WTC11 (cell line): ENCODE results near the gene RFX3.

Experiments
- CREB1 ChIP-seq: sonication (generic); formaldehyde crosslinking; IDR thresholded peaks from 2 replicates; pipeline ENCODE4 v1.8.0; 2023; ENCODE audit warnings: mild to moderate bottlenecking, missing genetic modification reagents
- JAZF1 ChIP-seq: fragments of 250-450 bp; sonication (Bioruptor Pico); IDR thresholded peaks from 2 replicates; pipeline ENCODE4 v1.9.0; 2021; ENCODE audit warnings: moderate library complexity, mild to moderate bottlenecking, inconsistent platforms
- JUN ChIP-seq: sonication (generic); formaldehyde crosslinking; IDR thresholded peaks from 2 replicates; pipeline ENCODE4 v1.8.0; 2023; ENCODE audit warnings: mild to moderate bottlenecking, missing genetic modification reagents
- TEAD4 ChIP-seq: sonication (generic); formaldehyde crosslinking; IDR thresholded peaks from 2 replicates; pipeline ENCODE4 v1.8.0; 2022; ENCODE audit warnings: mild to moderate bottlenecking, missing genetic modification reagents
- TF ChIP-seq, protein P1 (sequence below): fragments of 200-600 bp; IDR thresholded peaks from 2 replicates; pipeline ENCODE4 v1.8.0; 2022; ENCODE audit warnings: antibody characterized with exemption
- TF ChIP-seq, protein P2 (sequence below): sonication (generic); formaldehyde crosslinking; IDR thresholded peaks from 2 replicates; pipeline ENCODE4 v1.8.0; 2023; ENCODE audit warnings: missing genetic modification reagents, mild to moderate bottlenecking, borderline replicate concordance
- TF ChIP-seq, protein P3 (sequence below): sonication (generic); formaldehyde crosslinking; IDR thresholded peaks from 2 replicates; pipeline ENCODE4 v1.8.1; 2023; ENCODE audit warnings: mild to moderate bottlenecking, missing genetic modification reagents, borderline replicate concordance

DNA sequence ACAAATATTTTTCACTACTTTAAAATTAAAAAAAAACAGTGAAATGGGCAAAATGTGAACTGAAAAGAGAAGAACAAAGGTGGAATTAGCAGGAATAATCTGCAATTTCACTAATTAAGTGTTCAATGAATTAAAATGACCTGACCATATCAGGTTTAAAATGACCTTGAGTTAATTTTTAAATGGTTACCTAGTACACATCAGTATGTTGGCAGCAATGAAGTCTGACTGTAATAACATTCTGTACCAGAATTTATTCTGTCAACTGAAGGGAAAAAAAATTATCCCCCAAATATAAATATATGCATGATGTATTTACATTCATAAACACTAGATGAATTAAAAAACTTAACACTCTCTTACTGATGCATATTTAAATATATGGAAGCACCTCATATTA is 165.6 kb downstream of the RFX3 start:
- TF ChIP-seq CREB1 (CRISPR knock-in tag) (no peak), JUN (CRISPR knock-in tag) (no peak), JAZF1 (no peak), TEAD4 (no peak)
- TF ChIP-seq, protein P1, sequence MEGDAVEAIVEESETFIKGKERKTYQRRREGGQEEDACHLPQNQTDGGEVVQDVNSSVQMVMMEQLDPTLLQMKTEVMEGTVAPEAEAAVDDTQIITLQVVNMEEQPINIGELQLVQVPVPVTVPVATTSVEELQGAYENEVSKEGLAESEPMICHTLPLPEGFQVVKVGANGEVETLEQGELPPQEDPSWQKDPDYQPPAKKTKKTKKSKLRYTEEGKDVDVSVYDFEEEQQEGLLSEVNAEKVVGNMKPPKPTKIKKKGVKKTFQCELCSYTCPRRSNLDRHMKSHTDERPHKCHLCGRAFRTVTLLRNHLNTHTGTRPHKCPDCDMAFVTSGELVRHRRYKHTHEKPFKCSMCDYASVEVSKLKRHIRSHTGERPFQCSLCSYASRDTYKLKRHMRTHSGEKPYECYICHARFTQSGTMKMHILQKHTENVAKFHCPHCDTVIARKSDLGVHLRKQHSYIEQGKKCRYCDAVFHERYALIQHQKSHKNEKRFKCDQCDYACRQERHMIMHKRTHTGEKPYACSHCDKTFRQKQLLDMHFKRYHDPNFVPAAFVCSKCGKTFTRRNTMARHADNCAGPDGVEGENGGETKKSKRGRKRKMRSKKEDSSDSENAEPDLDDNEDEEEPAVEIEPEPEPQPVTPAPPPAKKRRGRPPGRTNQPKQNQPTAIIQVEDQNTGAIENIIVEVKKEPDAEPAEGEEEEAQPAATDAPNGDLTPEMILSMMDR = no peak
- TF ChIP-seq, protein P2, sequence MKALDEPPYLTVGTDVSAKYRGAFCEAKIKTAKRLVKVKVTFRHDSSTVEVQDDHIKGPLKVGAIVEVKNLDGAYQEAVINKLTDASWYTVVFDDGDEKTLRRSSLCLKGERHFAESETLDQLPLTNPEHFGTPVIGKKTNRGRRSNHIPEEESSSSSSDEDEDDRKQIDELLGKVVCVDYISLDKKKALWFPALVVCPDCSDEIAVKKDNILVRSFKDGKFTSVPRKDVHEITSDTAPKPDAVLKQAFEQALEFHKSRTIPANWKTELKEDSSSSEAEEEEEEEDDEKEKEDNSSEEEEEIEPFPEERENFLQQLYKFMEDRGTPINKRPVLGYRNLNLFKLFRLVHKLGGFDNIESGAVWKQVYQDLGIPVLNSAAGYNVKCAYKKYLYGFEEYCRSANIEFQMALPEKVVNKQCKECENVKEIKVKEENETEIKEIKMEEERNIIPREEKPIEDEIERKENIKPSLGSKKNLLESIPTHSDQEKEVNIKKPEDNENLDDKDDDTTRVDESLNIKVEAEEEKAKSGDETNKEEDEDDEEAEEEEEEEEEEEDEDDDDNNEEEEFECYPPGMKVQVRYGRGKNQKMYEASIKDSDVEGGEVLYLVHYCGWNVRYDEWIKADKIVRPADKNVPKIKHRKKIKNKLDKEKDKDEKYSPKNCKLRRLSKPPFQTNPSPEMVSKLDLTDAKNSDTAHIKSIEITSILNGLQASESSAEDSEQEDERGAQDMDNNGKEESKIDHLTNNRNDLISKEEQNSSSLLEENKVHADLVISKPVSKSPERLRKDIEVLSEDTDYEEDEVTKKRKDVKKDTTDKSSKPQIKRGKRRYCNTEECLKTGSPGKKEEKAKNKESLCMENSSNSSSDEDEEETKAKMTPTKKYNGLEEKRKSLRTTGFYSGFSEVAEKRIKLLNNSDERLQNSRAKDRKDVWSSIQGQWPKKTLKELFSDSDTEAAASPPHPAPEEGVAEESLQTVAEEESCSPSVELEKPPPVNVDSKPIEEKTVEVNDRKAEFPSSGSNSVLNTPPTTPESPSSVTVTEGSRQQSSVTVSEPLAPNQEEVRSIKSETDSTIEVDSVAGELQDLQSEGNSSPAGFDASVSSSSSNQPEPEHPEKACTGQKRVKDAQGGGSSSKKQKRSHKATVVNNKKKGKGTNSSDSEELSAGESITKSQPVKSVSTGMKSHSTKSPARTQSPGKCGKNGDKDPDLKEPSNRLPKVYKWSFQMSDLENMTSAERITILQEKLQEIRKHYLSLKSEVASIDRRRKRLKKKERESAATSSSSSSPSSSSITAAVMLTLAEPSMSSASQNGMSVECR = no peak
- TF ChIP-seq, protein P3, sequence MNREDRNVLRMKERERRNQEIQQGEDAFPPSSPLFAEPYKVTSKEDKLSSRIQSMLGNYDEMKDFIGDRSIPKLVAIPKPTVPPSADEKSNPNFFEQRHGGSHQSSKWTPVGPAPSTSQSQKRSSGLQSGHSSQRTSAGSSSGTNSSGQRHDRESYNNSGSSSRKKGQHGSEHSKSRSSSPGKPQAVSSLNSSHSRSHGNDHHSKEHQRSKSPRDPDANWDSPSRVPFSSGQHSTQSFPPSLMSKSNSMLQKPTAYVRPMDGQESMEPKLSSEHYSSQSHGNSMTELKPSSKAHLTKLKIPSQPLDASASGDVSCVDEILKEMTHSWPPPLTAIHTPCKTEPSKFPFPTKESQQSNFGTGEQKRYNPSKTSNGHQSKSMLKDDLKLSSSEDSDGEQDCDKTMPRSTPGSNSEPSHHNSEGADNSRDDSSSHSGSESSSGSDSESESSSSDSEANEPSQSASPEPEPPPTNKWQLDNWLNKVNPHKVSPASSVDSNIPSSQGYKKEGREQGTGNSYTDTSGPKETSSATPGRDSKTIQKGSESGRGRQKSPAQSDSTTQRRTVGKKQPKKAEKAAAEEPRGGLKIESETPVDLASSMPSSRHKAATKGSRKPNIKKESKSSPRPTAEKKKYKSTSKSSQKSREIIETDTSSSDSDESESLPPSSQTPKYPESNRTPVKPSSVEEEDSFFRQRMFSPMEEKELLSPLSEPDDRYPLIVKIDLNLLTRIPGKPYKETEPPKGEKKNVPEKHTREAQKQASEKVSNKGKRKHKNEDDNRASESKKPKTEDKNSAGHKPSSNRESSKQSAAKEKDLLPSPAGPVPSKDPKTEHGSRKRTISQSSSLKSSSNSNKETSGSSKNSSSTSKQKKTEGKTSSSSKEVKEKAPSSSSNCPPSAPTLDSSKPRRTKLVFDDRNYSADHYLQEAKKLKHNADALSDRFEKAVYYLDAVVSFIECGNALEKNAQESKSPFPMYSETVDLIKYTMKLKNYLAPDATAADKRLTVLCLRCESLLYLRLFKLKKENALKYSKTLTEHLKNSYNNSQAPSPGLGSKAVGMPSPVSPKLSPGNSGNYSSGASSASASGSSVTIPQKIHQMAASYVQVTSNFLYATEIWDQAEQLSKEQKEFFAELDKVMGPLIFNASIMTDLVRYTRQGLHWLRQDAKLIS (CRISPR knock-in tag) = no peak
